Rectal smooth muscle tissue (tissue), 1 donor: ENCODE data around the gene MORN1.

Experiments used
- H3K27ac ChIP-seq: one replicate; pipeline ENCODE4 v1.7.0; 2013; ENCODE audit warnings: low read depth, low read length, inconsistent platforms
- H3K27me3 ChIP-seq: one replicate; pipeline ENCODE4 v1.7.0; 2013; ENCODE audit warnings: low read length; ENCODE audit not compliant: control insufficient read depth, insufficient read depth
- H3K36me3 ChIP-seq: one replicate; pipeline ENCODE4 v1.7.0; 2013; ENCODE audit warnings: low read length; ENCODE audit not compliant: control insufficient read depth, insufficient read depth
- H3K4me1 ChIP-seq: one replicate; pipeline ENCODE4 v1.7.0; 2013; ENCODE audit warnings: low read length; ENCODE audit not compliant: control insufficient read depth, insufficient read depth
- H3K4me3 ChIP-seq: one replicate; pipeline ENCODE4 v1.7.0; 2013; ENCODE audit warnings: low read length
- H3K9ac ChIP-seq: one replicate; pipeline ENCODE4 v1.7.0; 2013; ENCODE audit warnings: low read length

Gene MORN1

DNA sequence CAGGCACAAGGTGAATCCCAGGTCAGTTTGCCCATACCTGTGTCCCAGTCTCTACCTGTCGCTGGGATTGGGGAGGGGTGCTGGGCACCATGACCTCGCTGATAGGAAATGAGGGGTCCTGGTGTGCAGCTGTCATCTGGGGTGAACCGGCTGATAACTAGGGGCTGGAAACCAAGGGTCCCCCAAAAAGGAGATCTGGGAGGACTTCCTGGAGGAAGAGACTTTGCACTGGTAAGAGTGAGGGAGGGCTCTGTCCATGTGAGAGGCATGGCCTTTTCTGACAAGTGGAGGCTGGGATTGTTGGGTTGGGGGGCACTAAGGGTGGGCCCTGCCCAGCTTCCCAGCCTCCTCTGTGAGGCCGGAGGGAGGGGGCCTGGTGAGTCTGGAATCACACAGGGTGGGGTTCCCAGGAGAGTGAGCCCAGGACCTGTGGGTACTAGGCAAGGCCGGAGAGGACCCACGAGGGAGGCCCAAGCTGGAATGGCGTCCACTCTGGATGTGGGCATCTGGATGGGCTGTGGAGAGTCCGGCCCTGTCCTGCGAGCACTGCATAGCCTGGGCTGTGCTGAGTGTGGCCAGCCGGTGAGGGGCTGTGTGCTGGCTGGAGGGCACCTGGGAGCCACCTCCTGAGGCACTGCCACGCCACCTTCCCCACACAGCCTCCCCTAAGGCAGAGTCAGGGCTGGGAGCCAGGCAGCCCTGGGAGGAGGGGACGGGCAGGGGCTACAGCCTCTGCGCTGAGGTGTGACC is 25.9 kb upstream of the MORN1 start:
- Histone ChIP-seq H3K4me1 (peaks cover 12% of the 10 kb centered on the region), H3K27ac (no peak overlapping the region), H3K36me3 (no peaks in the 10 kb centered on the region), H3K9ac (no peak overlapping the region), H3K4me3 (no peak overlapping the region), H3K27me3 (peaks cover 3% of the 10 kb centered on the region)

DNA sequence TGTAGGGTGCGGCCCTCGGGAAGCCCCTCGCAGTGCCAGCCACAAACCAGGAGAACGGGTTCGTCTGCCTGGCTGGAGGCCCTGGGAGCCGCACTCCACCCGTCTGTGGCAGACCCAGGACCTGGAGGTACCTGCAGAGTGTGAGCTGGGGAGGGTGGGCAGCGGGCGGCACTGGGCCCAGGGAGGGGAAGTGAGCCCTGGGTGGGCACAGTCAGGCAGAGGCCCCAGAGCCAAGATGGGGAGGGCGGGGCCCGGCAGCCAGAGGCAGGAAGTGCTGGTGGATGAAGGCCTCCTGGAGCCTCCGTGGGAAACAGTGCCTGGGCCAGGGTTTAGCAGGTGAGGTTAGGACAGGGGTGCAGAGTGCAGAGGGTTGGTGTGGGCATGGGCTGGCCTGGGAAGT is 25.0 kb upstream of the MORN1 start:
- H3K4me3 ChIP-seq, result peak overlapping the region; percentile 51
- peaks cover 3% of the 10 kb centered on the region for H3K27me3 ChIP-seq
- no peak overlapping the region for H3K9ac ChIP-seq

DNA sequence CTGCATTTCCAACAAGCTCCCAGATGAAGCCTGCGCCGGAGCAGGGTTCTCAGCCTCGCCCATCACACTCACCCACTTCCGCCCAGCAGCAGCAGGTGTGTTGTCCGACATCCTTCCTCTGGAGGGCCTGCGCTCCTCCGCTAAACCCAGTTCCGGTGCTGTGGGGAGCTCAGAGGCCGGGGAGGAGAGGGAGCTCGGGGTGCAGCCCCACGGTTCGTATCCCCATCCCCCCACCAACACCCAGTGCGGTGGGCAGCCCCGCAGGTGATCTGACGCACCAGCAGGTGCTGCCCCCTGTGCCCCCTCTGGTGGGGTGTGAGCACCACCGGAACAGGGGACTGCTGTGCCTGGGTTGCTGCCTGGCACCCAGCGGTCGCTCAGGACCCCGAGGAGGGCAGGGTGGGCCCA is 24.5 kb upstream of the MORN1 start:
- Histone ChIP-seq H3K9ac (no peak overlapping the region), H3K36me3 (no peaks in the 10 kb centered on the region), H3K27ac (no peak overlapping the region), H3K4me3 (peak overlapping the region; percentile 51), H3K4me1 (peaks cover 14% of the 10 kb centered on the region), H3K27me3 (peaks cover 3% of the 10 kb centered on the region)

More for the DNA sequence above, 25.0 kb upstream of the MORN1 start:
- peaks cover 14% of the 10 kb centered on the region for H3K4me1 ChIP-seq
- no peaks in the 10 kb centered on the region for H3K36me3 ChIP-seq
- H3K27ac ChIP-seq, result no peak overlapping the region

DNA sequence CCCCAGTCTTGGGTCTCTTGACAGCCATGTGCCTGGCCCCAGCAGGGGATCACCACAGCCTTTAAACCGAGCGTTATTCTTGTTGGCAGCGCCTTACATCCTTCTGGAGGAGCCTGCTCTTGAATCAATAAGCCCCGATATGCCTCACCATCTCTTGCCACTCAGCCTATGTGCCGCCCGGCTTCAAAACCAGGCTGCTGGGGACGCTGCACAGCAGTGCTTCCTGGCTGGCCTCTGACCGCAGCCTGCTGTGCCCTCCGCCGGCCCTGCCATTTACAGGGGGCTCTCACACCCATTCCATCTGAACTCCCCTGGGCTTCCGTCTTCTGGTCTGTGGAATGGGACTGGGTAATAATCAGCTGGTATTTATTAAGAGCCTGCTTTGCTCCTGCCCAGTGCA is 24.0 kb upstream of the MORN1 start:
- no peaks in the 10 kb centered on the region for H3K36me3 ChIP-seq
- H3K9ac ChIP-seq, result no peak overlapping the region
- no peak overlapping the region for H3K4me3 ChIP-seq
- no peak overlapping the region for H3K27ac ChIP-seq
- peaks cover 3% of the 10 kb centered on the region for H3K27me3 ChIP-seq
- peaks cover 14% of the 10 kb centered on the region for H3K4me1 ChIP-seq

DNA sequence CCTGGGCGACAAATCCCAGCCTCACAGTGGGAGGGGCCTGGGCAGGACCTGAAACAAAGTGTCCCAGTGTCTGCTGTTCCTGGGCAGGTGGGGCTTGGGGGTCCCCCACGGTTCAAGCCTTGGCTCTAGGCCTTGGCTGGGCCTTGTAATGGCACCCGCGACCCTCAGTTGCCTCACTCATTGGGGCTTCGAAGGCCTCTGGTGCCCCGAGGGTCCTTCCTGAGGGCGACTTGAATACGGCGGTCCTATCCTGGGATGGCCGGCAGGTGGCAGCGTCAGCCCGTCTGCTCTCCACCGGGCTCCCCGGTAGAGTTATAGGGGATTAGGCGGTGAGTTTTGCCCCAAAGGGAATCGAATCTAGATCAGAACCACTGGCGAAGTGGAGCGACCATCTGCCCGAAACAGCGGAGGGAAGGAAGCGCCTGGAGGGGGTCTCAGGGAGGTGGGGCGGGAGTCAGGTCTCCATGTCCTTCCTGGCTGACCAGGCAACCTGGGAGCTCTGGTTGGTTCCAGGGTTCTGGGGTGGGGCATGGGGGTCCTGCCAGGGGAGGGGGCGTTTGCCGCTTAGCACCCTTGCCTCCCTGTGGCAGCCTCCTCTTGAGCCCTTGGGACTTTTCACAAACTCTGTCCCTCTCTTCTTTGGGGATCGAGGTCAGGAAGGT is 23.1 kb upstream of the MORN1 start:
- Histone ChIP-seq H3K27ac (no peak overlapping the region), H3K27me3 (peaks cover 3% of the 10 kb centered on the region), H3K4me1 (peaks cover 14% of the 10 kb centered on the region), H3K36me3 (no peaks in the 10 kb centered on the region), H3K4me3 (peak overlapping the region; percentile 83), H3K9ac (peak overlapping the region; percentile 76)

DNA sequence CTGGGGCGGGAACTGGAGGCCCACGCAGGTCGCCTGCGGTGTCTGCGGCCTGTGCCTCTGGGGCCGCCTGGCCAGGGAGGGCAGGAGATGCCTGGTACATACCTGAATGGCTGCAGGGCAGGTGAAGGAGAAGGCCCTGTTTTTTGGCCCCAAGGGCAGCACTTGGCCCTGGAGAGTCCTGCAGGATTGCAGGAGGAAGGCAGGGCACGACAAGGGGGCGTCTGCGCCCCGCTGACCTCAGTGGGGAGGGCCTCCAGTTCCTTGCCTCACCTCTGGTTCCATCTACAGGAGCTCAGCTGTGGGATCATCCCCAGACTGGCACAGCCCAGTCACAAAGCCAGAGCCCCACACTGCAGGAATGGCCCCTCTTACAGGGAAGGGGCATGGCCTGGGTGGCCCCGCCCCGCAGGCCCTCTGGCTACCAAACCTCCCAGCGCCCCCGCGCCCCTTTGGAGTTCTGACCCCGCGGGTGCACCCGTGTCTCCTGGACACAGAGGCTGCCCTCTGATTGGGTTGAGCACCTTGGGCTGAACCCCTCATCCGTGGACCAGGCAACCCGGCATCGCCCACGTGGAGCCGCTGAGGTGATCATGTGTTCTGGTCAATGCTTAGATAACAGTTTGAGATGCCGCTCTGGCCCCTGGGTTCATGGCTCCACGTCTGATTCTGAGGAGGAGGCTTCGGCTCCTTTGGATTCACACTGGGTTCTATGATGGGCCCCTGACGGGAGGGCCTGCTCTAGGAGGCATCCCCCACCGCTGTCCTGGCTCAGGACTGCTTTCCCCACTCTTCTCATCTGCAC is 22.3 kb upstream of the MORN1 start:
- Histone ChIP-seq H3K36me3 (no peaks in the 10 kb centered on the region), H3K9ac (peak overlapping the region; percentile 76), H3K27ac (peak overlapping the region; percentile 90), H3K4me1 (peaks cover 14% of the 10 kb centered on the region), H3K27me3 (no peaks in the 10 kb centered on the region), H3K4me3 (peak overlapping the region; percentile 83)

DNA sequence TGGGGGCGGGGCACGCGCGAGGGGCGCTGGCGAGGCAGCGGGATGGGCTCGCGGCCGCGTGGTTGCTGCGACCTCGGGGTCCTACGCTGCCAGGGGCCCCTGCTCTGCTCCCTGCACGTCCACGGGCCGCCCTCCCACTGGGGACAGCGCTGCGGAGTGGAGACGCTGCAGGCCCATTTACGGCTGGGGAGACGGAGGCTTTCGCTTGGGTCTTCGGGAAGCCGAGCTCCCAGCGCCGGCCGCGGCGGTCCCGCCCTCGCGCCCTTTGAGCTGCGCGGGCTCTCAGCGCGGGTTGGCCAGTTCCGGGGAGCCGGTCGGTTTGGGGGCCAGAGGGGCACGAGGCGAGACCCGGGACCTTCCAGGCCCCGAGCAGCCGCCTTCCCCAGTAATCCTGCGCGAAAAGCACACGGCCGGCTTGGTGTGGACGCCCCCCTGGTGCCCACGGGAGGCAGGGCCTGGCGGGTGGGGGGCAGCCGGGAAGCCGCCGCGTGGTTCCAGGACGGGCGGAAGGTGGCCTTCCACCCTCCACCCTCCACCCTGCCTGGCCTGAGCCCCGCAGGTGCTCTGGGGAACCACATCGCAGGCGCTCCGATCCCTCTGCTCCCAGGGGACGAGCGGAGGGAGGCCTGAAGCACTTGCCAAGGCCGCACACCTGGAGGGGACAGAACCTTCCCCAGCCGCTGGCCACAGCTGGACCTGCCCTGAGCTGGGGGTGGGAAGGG is 21.6 kb upstream of the MORN1 start:
- Histone ChIP-seq H3K36me3 (no peaks in the 10 kb centered on the region), H3K27me3 (no peaks in the 10 kb centered on the region), H3K4me3 (peak overlapping the region; percentile 83), H3K27ac (peak overlapping the region; percentile 90), H3K4me1 (peaks cover 14% of the 10 kb centered on the region), H3K9ac (peak overlapping the region; percentile 67)

DNA sequence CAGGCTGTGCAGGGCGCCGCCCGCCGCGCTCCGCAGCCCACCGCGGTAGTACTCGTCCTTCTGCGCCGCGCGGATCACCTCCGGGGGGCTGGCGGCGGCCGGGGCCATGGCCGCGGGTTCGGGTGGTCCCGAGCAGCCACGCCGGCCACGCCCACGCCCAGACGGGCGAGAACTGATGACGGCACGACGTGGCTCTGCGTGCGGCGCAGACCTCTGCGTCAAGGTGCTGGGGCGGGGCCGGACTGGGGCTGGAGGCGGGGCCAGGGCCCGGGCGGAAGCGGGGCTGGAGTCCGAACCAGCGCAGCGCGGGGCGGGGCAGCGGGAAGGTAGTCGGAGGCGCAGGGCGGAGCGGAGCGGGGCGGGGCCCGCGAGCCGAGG is 21.0 kb upstream of the MORN1 start, which contains the start of gene PEX10:
PEX10 (minus strand) TSS at position 170 of the 378 bp plus-strand sequence; CDS start at position 108, 62 bp downstream.
- Histone ChIP-seq H3K4me1 (peaks cover 14% of the 10 kb centered on the region), H3K27ac (peak within 1 kb of the TSS; percentile 90), H3K4me3 (peak within 1 kb of the TSS; percentile 83), H3K9ac (peak within 1 kb of the TSS; percentile 76), H3K36me3 (peaks cover 3% of the 10 kb centered on the region), H3K27me3 (no peaks in the 10 kb centered on the region)

DNA sequence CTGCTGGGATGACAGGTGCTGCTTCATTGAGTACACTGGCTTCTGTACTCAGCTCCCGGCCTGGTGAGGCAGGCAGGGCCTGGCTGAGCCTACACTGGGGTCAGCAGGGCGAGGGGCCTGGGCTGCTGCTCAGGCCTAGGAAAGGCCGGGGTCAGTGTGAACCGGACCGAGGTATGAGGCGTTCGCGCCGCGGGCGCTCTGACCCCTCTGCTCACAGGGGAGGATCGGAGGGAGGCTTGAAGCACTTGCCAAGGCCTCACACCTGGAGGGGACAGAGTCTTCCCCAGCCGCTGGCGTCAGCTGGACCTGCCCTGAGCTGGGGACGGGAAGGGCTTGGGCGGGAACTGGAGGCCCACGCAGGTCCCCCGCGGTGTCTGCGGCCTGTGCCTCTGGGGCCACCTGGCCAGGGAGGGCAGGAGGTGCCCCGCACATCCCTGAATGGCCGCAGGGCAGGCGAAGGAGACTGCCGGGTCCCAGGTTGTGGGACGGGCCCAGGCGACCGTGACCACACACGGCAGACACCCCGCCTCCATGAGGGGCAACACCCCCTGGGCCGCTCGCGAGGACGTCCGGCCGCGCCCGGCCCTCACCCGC is 20.5 kb upstream of the MORN1 start:
- peak overlapping the region; percentile 83 for H3K4me3 ChIP-seq
- no peaks in the 10 kb centered on the region for H3K27me3 ChIP-seq
- peak overlapping the region; percentile 84 for H3K27ac ChIP-seq
- H3K4me1 ChIP-seq, result peaks cover 14% of the 10 kb centered on the region
- H3K36me3 ChIP-seq, result peaks cover 4% of the 10 kb centered on the region
- H3K9ac ChIP-seq, result peak overlapping the region; percentile 76

DNA sequence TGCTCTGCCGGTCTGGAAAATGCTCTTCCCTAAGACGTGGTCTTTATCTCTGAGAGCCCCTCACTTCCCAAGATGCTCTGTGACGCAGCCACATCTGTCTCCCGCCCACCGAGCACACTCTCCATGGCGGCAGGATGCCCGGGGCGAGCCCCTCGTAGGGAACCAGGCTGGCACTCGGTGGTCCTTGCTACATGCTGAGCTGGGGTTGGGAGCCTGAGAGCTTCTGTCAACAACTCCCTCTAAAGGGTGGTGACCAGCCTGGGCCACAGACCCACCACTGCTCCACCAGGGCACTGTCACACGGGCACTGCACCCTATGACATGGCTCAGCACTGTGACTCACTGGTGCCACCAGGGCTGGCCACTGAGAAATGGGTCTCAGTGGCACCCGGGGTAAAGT is 18.4 kb upstream of the MORN1 start:
- Histone ChIP-seq H3K36me3 (peaks cover 12% of the 10 kb centered on the region), H3K27me3 (no peaks in the 10 kb centered on the region), H3K9ac (no peak overlapping the region), H3K27ac (no peak overlapping the region), H3K4me1 (peaks cover 14% of the 10 kb centered on the region), H3K4me3 (no peak overlapping the region)

DNA sequence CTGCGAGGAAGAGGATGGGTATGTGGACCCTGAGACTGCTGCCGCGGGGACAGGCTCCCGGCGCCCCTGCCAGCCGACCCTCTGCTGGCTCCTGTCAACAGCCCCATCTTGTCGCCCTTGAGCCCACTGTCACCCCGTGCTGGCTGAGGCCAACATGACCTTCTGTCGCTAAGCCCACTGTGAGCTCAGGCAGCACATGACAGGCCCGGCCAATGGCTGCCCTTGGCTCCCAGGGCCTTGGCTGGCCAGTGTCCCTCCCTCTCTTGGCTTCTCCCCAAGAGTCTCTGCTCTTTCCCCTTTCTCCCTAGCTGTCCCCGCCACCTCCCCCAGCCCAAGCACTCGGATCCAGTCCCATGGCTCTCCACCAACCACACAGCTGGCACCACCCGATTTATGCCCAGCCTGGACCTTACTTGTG is 17.5 kb upstream of the MORN1 start:
- H3K36me3 ChIP-seq, result peaks cover 17% of the 10 kb centered on the region

More for the DNA sequence above, 17.5 kb upstream of the MORN1 start:
- no peak overlapping the region for H3K9ac ChIP-seq
- no peaks in the 10 kb centered on the region for H3K27me3 ChIP-seq
- no peak overlapping the region for H3K4me3 ChIP-seq
- H3K4me1 ChIP-seq, result peaks cover 9% of the 10 kb centered on the region
- H3K27ac ChIP-seq, result no peak overlapping the region
